HL-60/S4 treated with retinoic acid at 250 ng/mL for 4 days and 3 days (cell line): ENCODE data around the gene CLN3.
"Not testable (repeated sequence)": the region's sequence is repeated elsewhere in the genome, so short reads cannot be mapped to it uniquely, and the experiment has no call there.

Experiments
- in situ Hi-C: fragments of 300-500 bp; cut with MboI; formaldehyde crosslinking; loops from 2 replicates; pipeline ENCODE4 v1.7.0; 2022; ENCODE audit warnings: low sequenced_read_pairs

CLN3 gene

DNA sequence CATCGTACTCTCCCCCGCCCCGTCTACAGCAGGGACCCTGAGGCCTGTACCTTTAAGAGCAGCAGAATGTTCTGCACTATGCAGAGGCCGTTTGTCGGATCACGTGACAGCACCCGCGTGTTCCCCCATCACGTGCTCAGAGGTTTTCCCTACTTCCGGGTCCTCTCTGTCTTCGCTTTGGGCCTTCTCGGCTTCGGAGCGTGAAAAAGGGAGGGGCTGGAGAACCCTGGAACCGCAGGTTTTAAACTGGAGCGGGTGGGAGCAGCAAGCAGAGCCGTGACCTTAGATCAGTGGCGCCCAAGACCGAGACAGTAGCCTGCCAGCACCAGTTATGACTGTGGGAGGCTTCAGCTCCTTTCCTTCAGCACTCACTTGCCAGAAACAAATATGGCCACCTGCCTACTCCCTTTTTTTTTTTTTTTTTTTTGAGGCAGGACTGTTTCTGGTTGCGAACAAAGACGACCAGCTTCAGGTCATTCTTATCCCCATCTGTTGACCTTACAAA is at the start of gene CLN3:
Gene CLN3, minus strand, starts transcription at position 105 of the 505 bp plus-strand sequence. CDS start 315 bp downstream, outside the sequence.
- in situ Hi-C loops, result loop anchor here (25.0 kb wide), 1 partner anchor 120 kb away; the partner anchor contains the start of gene SULT1A1

DNA sequence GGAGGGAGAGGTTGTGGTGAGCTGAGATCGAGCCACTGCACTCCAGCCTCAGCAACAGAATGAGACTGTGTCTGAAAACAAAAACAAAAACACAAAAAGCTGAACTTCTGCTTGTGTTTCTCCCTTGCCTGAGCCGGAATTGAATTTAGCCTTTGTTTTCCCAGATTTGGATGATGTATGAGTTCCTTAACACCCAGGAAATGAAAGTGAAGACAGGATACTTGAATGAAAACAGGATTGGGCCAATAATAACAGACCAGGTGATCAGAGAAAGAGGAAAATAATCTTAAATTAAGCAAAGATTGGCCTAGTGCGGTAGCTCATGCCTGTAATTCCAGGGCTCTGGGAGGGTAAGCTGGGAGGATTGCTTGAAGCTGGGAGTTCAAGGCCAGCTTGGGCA is 48.5 kb upstream of the CLN3 start:
- in situ Hi-C loops, result no loop called here

DNA sequence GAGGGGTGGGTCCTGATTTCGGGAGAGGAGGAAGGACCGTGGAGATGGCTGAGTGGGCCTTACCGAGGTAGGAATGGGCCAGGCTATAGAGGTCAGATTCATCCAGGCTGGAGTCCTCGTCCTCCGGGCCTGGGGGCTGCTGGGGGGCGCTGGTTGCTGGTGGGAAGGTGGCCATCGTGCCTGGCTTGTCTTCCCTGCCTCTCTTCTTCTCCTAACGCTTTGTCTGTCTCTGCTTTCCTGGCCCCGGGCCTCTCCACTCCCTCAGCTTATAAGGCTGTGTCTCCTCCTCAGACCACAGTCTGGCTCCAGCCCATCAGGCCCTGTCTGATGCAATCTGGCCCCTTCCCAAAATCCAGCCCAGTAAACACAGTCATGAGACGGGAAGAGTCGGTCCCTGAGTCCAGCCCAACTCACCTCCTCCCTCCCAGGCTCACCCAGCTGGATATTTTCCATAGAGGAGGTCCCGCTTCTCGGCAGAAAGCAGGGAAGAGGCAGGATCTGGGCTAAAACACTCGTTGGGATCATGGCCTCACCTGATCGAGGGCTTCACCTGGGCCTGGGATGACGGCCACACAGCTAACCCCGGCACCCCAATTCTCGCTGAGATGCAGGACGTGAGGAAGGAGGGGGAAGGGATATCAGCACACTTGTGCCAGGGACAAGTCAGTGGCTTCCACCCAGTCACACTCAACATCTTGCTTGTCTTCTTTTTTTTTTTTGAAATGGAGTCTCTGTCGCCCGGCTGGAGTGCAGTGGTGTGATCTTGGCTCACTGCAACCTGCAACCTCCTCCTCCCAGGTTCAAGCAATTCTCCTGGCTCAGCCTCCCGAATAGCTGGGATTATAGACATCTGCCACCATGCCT is 47.1 kb upstream of the CLN3 start, which contains the start of gene NUPR1:
Gene NUPR1, minus strand, starts transcription at position 242 of the 864 bp plus-strand sequence. Its CDS starts 67 bp downstream, at position 175.
- in situ Hi-C loops, result no loop called here

DNA sequence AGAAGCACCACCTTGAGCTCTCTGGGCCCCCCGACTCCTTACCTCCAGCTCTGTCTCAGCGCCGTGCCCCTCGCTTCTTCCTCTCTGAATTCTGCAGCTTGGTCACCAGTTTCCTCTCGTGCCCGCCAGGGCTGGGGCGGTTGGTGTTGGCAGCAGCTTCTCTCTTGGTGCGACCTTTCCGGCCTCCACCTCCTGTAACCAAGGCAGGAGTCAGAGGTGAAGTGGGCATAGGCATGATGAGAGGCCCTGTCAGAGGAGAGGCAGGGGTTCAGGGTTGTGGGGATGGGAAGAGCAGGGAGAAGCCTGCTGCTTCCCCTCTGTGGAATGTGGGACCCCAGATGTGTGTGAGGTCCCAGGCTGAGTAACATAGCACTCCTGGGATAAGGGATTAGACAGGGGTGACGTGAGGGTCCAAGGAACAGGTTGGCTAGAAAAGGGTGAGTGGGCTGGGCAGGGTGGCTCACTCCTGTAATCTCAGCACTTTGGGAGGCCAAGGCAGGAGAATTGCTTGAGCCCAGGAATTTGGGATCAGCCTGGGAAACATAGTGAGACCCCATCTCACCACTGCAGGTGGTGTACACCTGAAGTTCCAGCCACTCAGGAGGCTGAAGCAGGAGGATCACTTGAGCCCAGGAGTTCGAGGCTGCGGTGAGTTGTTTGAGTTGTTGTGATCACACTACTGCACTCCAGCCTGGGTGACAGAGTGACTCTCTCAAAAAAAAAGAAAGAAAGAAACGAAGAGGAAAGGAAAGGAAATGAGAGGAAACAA is 46.3 kb upstream of the CLN3 start:
- in situ Hi-C loops, result no loop called here

DNA sequence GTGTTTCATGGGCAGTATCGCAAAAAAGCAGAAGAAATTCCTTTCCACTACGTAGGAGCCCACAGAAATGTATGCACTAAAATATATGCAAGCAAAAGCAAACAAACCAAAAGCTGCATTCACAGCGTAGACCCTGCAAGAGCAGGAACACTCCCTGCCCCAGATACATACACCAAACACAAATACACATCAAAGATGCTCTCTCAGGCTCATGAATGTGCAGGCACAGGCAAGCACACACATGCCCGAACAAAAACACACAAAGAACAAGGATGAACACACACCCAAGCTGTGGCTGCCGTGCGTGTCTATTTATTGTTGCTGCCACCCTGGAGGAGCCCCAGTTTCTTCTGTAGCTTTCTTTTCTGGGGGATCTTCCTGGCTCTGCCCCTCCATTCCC is 45.2 kb upstream of the CLN3 start:
- in situ Hi-C loops, result no loop called here

DNA sequence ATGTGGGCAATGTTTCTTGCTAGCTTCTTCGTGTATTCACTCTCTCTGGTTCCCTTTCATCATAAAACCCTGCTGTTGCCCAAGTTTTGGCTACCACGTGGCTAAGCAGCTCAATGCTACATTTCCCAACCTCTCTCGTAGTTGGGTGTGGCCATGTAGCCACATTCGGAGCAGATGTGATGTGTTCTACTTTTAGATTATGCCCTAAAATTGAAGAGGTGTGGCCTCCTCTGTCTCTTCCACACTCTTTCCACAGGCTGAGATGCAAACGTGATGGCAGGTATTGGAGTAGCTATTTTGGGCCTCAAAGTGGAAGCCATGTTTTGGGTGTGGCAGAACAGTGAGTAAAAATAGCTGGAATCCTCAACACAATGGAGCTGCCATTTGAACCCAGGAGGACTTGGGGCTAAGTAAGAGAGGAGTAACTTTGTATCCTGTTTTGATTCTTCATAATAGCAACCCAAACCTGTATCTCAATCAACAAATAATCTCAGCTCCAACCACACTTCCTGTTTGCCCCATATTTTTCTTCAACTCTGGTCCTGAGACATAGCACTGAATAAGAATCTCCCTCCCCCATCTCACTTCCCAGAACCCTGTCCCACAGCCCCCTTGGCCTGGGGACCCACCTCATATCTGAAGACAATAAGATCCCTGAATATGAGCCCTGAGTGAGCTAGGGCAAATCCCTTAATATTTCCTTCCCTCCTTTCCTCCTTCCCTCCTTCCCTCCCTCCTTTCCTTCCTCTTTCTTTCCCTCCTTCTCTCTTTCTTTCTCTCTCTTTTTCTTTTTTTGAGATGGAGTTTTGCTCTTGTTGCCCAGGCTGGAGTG is 42.9 kb upstream of the CLN3 start:
- in situ Hi-C loops, result no loop called here

DNA sequence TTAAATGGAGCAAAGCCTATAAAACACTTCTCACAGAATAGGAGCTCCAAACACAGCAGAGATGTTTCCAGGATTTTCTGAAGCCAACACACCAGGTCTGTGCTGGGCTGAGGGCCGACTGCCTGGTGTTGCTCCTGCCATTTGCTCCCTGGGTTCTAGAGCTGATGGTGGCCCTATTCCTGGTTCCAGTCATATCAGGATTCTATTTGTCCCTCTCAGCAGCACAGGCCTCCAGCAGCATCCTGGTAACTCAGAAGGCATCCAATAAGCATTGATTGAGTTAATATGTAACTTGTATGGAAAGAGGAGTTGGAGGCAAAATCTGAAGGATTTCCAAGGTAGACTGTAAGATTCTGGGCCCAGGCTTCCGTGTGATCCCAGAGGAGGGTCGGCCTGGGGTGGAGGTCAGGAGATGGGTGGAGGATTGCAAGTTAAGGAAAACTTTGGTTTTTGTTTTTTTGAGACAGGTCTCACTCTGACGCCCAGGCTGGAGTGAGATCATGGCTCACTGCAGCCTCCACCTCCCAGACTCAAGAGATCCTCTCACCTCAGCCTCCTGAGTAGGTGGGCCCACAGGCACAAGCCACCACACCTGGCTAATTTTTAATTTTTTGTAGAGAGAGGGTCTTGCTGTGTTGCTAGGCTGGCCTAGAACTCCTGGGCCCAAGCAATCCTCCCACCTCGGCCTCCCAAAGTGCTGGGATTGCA is 41.2 kb upstream of the CLN3 start:
- in situ Hi-C loops, result no loop called here

DNA sequence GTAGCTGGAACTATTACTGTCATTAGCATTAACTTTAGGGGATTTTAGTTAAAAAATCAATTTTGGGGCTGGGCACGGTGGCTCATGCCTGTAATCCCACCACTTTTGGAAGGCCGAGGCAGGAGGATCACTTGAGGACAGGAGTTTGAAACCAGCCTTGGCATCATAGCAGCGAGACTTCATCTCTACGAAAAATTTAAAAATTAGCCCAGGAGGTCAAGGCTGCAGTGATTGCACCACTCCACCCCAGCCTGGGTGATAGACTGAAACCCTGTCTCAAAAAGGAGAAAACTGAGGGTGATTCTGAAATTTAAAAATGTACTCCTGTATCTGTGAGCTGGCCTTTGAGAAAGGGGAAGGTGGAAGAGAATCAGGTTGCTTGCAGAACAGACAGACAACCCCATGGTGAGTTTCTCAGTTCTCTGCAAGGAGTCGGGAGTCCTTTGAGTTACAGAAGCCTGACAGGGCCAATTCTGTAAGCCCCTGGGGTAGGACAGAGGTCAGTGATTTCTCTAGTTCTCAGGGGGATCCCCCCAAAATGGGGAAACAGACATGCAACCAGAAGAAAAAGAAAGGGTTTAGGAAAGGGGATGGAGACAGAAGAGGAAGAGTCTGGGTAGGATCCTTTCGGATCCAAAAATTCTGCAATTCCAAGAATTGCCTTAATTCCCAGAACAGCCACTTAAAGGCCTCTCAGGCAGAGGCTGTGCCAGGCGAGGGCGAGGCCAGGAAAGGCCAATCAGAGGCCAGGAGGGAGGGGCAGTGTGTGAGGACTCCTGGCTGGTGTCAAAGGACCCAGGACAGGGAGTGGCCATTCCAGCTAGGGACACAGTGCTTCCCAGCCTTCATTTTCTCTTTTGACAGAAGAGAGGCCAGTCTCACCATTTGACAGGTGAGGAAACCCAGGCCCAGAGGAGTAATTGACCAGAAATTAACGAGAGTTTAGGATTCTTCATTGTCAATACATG is 40.2 kb upstream of the CLN3 start:
- in situ Hi-C loops, result no loop called here

DNA sequence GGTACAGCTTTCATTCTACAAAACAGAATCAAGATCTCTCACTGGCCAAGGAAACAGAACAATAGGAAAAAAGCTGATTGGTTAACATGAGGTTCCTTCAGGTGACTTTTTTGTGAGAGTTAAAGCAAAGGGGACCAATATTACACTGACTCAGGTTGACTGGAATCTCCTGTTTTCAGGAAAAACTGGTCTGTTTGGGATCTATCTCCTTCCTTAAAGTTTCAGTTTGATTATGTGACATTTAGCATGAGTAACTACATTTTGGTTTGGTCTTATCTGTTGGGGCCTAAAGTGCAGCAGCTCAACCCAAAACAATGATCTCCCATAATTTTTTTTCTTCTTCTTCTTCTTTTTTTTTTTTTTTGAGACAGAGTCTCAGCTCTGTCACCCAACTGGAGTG is 37.2 kb upstream of the CLN3 start:
- in situ Hi-C loops, result no loop called here

DNA sequence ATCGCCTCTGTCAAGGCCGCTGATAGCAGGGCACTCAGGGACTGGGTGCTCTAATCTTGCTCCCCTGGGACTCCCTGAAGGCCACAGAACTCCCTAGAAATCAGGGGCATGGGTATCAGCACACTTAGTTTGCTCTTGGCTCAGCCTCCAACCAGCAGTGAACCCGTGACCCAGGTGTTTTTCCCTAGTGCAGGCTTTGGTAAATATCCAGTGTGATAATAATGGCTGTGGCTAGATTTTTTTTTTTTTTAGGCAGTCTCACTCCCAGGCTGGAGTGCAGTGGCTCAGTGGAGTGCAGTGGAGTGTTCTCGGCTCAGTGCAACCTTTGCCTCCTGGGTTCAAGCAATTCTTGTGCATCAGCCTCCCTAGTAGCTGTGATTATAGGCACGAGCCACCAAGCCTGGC is 36.6 kb upstream of the CLN3 start:
- in situ Hi-C loops, result no loop called here

DNA sequence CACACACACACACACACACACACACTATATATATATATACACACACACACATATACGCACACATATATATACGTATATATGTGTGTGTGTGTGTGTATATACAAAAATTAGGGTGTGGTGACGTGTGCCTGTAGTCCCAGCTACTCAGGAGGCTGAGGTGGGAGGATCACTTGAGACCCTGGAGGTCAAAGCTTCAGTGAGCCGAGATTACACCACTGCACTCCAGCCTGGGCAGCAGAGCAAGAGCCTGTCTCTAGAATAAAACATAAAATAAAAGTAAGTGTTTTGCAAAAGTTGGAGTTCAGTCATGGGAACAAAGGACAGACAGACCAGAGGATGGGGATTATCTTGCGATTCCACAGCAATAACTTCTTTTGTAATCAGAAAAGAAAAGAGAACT is 36.1 kb upstream of the CLN3 start:
- in situ Hi-C loops, result no loop called here

DNA sequence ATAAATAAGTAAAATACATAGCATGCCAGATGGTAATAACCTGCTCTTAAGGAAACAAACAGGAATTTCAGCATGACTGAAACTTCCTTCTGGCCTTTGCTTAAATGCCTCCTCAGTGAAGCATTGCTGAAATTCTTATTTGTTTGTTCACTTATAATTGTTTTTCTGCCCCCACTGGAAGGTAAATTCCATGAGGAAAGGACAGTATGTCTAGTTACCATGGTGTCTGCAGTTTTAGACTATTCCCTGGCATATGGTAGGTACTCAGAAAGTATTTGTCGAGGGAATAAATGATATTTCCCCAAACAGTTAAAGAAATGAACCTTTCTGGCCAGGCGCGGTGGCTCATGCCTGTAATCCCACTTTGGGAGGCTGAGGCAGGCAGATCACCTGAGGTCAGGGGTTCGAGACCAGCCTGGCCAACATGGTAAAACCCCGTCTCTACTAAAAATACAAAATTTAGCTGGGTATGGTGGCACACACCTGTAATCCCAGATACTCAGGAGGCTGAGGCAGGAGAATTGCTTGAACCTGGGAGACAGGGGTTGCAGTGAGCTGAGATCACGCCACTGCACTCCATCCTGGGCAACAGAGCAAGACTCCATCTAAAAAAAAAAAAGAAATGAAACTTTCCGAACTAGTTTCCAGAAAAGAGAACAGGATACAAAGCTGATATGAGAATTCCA is 35.4 kb upstream of the CLN3 start:
- in situ Hi-C loops, result not testable (repeated sequence)

DNA sequence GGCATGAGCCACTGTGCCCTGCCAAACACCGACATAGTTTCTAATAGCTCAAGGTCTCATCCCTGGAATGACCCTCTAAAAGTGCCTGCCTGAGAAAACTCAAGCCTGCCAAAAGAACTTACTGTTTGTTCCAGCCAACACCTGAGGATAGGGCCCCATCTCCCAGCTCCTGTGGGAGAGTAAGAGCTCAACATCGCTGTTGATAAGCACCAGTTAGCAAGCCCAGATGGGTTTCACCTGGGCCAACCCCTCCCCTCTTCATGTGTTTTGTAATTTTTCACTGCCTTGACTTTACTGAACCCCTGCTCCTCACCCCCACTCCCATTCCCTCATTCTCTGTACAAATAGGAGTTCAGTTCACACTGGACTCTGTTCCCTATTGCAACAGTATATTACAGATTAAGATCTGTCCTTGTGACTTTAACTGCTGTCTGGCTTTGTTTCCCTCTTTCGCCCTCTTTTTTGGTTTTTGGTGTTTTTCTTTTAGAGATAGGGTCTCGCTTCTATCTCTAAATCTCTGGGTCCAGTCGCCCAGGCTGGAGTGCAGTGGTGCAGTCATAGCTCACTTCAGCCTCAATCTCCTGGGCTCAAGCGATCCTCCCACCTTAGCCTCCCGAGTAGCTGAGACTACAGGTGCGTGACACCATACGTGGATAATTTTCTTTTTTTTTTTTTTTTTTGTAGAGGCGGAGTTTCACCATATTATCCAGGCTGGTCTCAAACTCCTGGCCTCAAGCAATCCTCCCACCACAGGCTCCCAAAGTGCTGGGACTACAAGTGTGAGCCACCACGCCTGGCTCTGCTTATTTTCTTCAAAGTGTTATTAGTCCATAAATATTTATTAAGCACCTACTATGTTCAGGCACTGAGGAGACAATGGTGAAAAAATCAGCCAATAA is 34.6 kb upstream of the CLN3 start:
- in situ Hi-C loops, result no loop called here

DNA sequence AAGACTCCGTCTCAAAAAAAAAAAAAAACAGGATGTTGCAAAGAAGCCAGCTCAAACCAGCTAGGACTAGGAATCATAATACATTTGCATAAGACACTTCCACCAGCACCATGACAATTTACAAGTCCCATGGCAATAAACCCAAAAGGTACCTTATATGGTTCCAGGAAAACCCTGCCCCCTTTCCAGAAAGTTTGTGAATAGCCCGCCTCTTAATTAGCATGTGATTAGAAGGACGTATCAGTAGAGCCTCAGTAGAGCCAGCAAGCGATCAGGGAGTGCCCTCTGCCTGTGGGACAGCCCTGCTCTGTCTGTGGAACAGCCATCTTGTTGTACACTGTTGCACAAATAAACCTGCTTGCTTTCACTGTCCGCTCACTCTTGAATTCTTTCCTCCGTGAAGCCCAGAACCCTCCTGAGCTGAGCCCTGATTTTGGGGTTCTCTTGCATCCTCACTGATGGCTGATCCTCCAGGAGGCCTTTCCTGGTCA is 32.9 kb upstream of the CLN3 start:
- in situ Hi-C loops, result no loop called here

DNA sequence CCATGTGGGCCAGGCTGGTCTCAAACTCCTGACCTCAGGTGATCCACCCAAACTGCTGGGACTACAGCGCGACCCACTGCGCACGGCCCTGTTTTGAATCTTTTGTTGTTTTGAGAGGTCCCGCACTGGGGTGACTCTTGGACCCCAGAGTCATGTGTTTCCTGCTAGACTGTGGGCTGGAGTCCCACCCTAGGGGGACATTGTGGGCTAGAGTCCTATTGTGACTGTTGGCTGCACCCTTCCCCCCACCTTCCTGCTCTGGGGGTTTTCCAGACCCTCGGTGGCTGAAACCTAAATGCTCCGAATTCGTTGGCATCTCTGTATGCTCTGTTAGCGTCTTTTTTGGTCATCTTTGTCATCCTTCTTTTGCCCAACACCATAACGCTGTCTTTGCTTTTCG is 30.9 kb upstream of the CLN3 start:
- in situ Hi-C loops, result no loop called here

DNA sequence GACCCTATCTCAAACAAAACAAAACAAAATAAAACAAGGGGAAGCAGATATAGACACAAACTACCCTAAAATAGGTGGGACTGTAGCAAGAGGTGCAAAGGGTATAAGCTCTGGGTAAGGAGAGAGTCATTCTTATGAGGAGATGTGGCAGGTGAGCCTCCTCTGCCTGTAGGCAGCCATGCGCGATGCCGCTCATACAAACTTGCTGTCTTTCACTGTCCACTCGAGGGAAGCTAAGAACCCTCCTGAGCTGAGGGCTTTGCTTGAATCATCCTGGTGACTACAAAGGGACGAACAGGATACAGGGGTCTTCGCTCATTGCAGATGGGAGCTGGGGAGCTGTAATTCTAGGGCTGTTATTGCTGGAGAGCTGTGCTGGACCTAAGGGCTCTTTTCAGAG is 29.6 kb upstream of the CLN3 start:
- in situ Hi-C loops, result no loop called here

DNA sequence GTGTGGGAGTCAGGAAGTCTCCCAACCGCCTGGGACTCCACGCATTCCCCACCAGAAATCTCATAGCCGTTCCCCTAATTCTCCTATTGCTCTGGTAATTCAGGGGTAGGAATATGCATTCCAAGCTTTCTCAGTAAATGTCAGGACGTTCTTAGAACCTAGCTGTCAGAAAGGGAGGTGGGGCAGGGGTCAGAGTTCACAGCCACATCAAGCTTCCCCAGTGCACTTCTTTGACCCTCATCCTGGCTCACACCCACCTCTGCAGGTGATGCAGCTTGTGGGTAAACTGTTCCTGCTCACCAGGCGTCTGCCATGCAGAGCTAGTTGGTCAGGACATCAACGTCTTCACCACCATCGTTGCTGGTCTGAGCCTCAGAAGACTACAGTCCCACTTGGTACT is 28.8 kb upstream of the CLN3 start:
- in situ Hi-C loops, result no loop called here
